ENCODE data around the gene ATP13A2.

The ATP13A2 gene

GRCh38 chr1:17002524-17002902, 9.2 kb downstream of the ATP13A2 start:
- no peak for DNase-seq

GRCh38 chr1:17001760-17002523, 9.8 kb downstream of the ATP13A2 start:
- DNase-seq: no peak

- no peak for DNase-seq
Observed at GRCh38 chr1:16999863-17000262, 11.9 kb downstream of the ATP13A2 start.

- no peak for DNase-seq
Observed at GRCh38 chr1:16998589-16998988, 13.1 kb downstream of the ATP13A2 start.

GRCh38 chr1:16996845-16997244, 14.9 kb downstream of the ATP13A2 start:
- no peak for DNase-seq

- DNase-seq: no peak
Observed at GRCh38 chr1:16993521-16994038, 18.1 kb downstream of the ATP13A2 start.

GRCh38 chr1:16992675-16993074, 19.1 kb downstream of the ATP13A2 start:
- DNase-seq: no peak

- DNase-seq: no peak
Observed at GRCh38 chr1:16992102-16992501, 19.6 kb downstream of the ATP13A2 start.

- DNase-seq: no peak
Observed at GRCh38 chr1:16991571-16991970, 20.2 kb downstream of the ATP13A2 start.

- no peak for DNase-seq
Observed at GRCh38 chr1:16989676-16990391, 21.9 kb downstream of the ATP13A2 start.

GRCh38 chr1:16988210-16988609, 23.5 kb downstream of the ATP13A2 start:
- no peak for DNase-seq

- no peak for DNase-seq
Observed at GRCh38 chr1:16986962-16987361, 24.8 kb downstream of the ATP13A2 start.

- no peak for DNase-seq
Observed at GRCh38 chr1:16986560-16986959, 25.2 kb downstream of the ATP13A2 start.

GRCh38 chr1:16986113-16986512, 25.6 kb downstream of the ATP13A2 start:
- DNase-seq: no peak

GRCh38 chr1:16984717-16985116, 27.0 kb downstream of the ATP13A2 start:
- peak; percentile 85 for DNase-seq

GRCh38 chr1:16983649-16984048, 28.1 kb downstream of the ATP13A2 start:
- no peak for DNase-seq

GRCh38 chr1:16982902-16983301, 28.8 kb downstream of the ATP13A2 start:
- no peak for DNase-seq

- no peak for DNase-seq
Observed at GRCh38 chr1:16981269-16981849, 30.4 kb downstream of the ATP13A2 start.

GRCh38 chr1:16980473-16981268, 31.1 kb downstream of the ATP13A2 start, which contains the start of gene MFAP2:
MFAP2 (minus strand) TSS chr1:16980620; CDS start chr1:16978273, 2,347 bp downstream.
- DNase-seq: peak; percentile 71

GRCh38 chr1:16979475-16980327, 32.0 kb downstream of the ATP13A2 start:
- DNase-seq: peak; percentile 69

GRCh38 chr1:16978567-16979474, 32.9 kb downstream of the ATP13A2 start:
- peak; percentile 71 for DNase-seq

Measured in femur (tissue), 1 donor.